ENCODE measurements around the gene GCGR.

GCGR gene

DNA sequence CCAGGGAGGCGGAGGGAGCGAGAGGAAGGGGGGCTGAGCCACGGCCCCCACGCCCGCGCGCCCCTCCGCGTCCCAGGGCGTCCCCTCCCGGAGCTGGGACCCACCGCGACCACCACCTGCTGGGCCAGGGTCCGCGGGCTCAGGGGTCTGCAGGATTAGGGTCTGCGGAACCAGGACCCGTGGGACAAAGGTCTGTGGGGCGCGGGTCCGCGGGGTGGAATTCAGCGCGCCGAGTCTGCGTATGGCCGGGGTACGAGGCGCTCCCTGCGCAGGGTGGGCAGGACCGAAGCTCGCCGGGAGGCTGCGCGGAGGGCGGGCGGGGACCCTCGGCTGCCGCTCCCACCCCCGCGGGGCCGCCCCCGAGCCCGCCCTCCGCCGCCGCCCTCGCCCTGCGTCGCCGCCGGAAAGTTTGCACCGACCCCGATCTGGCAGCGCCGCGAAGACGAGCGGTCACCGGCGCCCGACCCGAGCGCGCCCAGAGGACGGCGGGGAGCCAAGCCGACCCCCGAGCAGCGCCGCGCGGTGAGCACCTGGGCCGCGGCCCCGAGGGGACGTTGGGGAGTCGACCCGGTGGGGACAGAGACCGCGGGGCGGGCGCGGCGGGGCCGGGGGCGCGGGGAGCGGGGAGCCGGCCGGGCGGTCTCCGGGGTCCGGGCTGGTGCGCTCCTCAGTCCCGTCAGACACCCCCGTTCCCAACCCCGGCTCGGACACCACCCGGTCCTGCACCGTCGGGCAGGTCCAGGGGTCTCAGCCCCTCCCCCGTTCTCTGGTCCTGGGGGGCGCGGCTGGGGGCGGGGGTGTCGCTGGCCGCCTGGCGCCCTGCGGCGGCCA, at the start of gene GCGR:
Gene GCGR (plus strand): TSS at position 423 of the 831 bp plus-strand sequence. CDS start 4,869 bp downstream, outside the sequence.
- DNase-seq (ENCODE audit: low read depth) = no peak

DNA sequence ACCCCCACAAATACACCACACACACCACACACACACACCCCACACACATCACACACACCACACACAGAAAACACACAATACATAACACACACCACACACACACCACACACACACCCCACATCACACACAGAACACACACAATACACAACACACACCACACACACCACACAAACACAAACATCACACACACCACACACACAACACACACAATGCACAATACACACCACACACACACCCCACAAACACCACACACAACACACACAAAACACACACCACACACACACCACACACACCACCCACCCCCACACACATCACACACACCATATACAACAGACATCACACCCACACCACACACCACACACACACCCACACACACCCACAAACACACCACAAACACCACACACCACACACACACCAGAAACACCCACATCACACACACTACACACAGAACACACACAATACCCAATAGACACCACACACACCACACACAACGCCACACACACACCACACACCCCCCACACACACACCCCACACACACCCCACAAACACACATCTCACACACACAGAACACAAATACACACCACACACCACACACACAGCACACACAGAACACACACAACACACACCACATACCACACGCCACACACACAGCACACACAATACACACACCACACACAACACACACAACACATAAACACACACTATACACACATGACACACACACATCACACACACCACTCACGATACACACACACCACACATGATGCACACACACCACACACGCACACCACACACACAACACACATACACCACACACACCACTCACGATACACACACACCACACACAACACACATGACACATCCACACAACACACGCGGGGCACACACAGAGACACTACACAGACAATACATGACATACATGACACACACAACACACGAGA, 11.0 kb upstream of the GCGR start:
- DNase-seq (ENCODE audit: low read depth) = no peak

DNA sequence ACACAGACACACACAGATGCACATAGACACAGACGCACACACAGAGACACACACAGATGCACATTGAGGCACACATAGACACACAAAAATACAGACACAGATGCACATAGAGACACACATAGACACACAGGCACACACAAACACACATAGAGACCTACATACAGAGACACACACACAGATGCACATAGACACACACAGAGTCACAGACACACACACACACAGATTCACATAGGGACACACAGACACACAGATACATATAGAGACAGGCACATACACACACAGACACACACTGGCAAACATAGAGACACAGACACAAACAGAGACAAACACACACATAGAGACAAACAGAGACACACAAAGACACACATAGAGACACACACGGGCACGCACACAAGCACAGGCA, 9.9 kb upstream of the GCGR start:
- DNase-seq (ENCODE audit: low read depth) = no peak

DNA sequence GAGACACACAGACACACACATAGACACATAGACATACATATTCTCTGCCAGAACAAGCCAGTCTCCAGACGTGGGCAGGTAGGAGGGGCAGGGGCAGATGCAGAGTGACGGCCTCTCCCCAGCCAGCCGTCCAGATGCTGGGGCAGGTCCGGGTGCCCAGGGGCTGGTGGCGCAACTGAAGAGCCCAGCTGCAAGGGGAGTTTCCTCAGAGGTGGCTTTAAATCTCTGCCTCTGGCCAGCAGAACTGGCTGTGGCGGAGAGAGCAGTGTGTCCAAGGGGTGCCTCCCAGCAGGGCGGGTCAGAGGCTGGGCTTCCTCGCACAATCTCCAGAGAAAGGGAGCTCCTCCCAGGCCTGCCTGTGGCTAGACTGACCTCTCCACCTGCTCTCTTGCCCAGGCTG, 9.4 kb upstream of the GCGR start:
- DNase-seq (ENCODE audit: low read depth) = no peak

DNA sequence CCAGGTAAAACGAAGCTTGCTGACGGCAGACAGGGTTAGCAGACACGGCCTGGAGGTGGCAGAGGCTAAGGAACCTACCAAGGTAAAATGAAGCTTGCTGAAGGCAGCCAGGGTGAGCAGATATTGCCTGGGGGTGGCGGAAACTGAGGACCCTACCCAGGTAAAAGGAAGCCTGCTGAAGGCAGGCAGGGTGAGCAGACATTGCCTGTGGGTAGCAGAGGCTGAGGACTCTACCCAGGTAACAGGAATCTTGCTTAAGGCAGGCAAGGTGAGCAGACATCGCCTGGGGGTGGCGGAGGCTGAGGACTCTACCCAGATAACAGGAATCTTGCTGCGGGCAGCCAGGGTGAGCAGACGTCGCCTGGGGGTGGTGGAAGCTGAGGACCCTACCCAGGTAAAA, 2.6 kb upstream of the GCGR start:
- no peak for DNase-seq (ENCODE audit: low read depth)

DNA sequence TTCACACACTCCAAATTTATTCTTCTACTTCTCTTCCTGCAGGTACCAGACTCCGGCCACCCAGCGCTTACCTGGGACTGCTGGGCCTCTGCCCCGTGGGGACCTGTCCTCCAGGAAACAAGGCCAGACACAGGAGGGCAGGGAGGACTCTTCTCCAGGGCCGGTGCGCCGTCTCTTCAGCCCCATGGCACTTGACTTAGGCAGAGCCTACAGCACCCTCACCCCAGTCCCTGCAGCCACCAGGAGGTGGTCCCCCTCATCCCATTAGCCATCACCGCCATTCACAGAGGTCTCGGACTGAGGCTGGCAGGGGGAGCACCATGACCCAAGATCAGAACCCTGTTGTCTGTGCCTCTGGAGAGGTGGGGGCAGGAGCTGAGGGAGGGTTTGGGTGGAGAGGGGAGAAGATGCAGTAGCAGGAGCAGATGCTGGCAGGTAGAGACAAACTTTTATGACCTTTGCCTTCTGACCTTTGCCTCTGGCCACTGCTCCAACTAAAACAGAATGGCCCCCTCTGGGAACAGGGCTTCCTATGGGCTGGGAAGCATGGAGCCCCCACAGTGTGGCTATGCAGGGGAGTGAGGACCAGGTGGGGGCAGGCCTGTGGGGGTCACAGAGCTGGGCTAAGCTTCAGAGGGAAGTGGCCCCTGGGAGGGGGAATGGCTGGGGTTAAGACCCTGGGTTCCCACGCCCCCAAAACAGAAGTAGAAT, 1.7 kb upstream of the GCGR start:
- DNase-seq (ENCODE audit: low read depth) = no peak

DNA sequence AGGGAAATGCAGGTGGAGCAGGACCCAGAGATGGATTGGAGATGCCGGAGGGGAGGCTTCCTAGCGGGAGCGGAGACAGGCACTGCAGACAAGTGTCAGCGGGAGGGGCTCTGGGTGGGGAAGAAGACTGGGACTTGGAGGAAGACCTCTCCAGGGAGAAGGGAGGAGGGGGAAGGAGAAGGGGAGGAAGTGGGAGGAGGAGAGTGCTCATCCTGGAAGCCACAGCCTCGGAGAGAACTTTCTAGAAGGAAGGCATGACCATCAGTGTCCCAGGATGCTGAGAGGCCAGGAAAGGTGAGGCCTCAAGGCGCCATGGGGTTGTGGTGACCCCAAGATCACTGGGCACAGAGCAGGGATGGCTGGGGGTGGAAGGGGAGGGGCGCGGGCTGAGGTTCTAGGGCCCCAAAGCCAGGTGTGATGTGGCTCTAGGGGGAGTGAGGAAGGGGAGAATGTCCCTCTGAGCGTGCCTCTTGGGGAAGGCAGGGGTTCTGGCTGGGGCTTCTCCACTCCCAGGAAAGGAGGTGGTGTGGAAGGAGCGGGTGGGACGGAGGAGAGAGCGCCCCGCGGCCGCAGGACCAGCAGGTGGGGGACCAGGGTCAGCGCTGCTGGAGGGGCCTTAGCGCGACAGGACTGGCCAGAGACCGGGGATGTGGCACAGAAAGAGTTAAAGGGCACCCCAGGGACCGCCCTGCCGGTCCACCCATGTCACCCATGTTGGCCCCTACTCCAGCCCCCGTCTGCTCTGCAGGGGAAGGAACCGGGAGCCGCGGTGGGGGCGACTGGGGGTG, 900 bp upstream of the GCGR start:
- DNase-seq (ENCODE audit: low read depth) = no peak

DNA sequence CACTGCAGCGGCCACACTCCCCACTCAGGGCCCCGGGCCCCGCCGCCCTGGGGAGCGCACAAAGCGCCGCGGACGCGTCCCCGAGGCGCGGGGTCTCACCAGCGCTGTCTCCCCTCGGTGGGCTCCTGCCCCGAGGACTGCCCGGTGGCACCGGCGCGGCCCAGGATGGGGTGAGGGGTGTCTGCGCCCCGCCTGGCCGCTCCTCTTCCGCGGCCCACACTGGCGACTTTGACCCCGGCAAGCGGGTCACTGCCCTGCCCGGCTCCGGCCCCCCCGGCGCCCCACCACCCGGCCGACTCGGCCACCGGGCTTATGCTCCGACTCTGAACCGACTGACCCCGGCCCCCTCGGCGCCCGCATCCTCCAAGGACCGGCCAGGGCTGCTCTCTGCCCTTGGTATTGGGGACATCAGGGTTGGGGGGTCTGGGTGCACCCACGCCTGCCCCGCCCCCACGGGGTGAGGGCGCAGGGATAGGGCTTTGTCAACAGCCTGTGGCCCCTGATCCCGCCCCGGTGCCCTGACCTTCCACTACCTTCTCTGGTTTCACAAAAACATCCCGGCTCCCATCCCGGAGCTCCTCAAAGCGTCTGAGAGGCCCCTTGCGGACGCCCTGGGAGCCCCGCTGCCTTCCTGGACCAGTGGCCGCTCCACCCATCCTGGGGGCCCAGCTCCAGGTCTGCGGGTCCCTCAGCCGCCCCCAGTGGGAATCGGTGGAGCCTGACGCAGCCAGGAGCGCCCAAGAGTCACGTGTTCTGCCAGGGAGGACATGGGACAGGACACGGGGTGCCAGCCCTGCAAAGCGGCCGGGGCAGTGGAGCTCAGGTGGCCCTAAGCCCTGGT, 829 bp downstream of the GCGR start:
- DNase-seq (ENCODE audit: low read depth) = no peak

DNA sequence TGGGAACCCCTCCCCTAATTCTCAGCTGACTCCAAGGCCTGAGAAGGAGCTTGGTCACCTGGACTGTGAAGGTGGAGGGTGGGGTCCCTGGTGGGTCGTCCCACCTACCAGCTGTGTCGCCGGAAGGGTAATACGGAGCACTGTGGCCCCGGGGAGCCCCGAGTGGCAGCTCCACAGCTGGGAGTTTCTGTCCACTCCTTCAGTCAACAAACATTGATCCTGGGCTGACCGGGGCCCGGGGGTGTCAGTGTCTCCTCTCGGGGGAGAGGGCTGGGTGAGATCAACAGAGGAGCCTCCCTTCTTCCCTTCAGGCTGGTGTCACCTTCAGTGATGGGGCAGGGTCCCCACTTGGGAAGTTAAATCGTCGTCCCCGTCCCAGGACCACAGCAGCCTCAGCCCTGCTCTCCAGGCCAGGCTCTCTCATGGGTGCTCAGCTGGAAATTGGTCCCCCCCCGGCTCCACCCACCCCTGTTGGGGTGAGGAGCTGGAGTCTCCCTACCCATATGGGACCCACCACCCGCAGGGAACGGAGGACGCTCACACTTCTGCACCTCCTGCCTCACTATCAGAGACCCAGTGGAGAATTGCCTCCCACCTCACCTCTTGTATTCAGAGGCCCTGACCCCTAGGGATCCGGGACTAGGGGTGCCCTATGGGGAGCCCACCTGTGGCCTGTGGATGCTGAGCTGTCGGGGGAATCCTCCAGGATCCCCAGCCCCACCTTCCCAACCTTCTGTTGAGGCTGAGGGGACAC, 1.9 kb downstream of the GCGR start:
- DNase-seq (ENCODE audit: low read depth) = no peak

DNA sequence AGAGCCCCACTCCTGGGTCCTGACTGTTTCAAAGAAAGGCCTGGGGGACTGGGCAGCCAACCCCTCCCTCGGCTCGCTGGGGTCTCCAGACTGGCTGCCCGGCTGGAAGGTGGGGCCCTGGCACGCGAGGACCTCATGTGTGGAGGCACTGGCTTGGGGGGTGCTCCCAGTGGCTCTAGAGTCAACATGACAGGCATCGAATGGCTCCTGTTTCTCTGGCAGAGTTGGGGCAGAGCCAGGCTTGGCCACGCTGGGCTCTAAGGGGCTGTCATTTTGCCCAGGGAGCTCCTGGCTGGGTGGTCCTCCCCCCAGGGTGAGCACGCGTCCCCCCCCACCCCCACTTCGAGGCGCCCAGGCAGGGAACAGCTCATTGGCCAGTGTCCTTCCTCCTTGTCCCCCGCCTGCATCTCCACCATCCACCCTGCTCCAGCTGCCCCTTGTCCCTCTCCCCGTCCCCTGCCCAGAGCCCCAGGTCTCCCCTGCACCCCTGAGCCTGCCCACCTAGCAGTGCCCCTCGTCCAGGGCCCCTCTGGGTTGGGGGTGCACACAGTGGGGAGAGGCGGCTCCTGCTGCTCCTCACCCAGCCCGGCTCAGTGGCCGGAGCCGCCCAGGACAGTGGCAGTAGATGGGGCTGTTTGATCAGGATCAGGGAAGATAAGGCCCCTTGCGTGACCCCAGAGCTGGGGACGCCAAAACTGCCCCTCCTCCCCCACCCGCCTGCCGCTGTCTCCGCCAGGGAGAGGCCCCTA, 2.7 kb downstream of the GCGR start:
- no peak for DNase-seq (ENCODE audit: low read depth)

DNA sequence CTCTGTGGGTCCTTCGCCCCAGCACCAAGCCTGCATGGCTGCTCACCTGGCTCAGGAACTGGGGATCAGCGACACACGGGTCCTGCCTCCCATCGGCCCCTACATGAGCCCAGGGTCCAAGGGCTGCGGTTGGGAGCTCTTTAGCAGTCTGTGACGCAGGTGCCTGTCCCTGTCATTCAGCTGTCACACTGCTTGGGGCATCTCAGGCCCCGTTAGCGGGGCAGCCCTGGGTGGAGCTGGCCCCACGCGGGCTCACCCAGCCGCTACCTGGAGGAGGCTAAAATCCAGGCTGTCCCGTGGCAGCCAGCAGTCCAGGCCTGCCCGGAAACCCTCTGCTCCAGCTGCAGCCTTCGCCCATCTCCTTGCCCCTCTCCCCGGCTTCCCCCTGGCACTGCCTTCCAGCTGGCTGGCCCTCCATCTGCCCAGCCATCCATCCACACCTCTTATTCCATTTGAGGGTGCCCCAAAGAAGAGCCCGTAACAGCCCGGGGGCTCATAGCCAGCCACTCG, 3.3 kb downstream of the GCGR start:
- no peak for DNase-seq (ENCODE audit: low read depth)

DNA sequence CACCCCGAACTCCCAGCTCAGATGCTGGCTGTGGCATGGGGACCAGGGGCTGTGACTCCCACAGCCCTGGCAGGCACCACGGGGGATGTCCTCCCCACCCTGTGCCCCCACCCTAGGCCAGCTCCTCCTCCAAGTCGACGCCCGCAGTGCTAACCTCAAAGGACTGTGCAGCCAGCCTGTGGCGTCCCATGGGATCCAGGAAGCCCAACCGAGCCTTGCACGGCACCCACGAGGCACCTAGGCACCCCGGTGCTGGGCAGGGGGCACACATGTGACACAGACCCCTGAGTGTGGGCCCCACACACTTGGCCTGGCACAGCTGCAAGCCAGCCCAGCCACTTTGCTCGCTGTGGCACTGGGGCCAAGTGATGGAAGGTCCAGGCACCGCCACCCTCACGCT, 3.9 kb downstream of the GCGR start:
- DNase-seq (ENCODE audit: low read depth) = no peak

DNA sequence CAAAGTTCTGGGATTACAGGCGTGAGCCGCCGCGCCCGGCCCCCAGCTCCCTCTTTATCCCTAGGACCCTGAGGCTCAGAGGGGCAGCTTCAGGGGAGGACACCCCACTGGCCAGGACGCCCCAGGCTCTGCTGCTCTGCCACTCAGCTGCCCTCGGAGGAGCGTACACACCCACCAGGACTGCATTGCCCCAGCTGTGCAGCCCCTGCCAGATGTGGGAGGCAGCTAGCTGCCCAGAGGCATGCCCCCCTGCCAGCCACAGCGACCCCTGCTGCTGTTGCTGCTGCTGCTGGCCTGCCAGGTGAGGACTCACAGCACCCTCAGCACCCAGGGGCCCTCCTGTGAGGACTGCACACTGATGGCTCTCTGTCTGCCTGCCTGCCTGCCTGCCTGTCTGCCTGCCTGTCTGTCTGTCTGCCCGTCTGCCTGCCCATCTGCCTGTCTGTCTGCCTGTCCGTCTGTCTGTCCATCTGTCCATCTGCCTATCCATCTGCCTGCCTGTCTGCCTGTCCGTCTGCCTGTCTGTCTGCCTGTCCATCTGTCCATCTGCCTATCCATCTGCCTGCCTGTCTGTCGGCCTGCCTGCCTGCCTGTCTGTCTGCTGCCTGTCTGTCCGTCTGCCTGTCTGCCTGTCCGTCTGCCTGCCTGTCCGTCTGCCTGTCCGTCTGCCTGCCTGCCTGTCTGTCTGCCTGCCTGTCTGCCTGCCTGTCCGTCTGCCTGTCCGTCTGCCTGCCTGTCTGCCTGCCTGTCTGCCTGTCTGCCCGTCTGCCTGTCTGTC, 5.0 kb downstream of the GCGR start:
- DNase-seq (ENCODE audit: low read depth) = no peak

DNA sequence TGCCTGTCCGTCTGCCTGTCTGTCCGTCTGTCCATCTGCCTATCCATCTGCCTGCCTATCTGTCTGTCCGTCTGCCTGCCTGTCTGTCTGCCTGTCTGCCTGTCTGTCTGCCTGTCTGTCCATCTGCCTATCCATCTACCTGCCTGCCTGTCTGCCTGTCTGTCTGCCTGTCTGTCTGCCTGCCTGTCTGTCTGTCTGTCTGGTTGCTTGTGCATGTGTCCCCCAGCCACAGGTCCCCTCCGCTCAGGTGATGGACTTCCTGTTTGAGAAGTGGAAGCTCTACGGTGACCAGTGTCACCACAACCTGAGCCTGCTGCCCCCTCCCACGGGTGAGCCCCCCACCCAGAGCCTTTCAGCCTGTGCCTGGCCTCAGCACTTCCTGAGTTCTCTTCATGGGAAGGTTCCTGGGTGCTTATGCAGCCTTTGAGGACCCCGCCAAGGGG, 5.6 kb downstream of the GCGR start:
- DNase-seq (ENCODE audit: low read depth) = no peak

DNA sequence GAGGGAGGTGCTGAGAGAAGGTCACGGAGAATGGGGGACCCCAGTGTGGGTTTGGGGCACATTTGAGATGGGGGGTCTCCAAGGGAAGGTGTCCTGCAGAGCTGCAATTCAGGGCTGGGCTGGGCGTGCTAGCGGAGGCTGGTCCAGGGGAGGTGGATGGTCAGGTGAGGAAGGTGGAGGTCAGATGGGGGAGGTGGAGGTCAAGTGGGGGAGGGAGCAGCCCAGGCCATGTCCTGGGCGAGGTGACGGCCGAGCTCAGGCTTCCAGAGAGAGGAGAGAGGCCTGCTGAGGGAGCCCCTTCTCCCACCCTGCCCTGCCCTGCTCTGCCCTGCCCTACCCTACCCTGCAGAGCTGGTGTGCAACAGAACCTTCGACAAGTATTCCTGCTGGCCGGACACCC, 6.5 kb downstream of the GCGR start:
- DNase-seq (ENCODE audit: low read depth) = no peak

DNA sequence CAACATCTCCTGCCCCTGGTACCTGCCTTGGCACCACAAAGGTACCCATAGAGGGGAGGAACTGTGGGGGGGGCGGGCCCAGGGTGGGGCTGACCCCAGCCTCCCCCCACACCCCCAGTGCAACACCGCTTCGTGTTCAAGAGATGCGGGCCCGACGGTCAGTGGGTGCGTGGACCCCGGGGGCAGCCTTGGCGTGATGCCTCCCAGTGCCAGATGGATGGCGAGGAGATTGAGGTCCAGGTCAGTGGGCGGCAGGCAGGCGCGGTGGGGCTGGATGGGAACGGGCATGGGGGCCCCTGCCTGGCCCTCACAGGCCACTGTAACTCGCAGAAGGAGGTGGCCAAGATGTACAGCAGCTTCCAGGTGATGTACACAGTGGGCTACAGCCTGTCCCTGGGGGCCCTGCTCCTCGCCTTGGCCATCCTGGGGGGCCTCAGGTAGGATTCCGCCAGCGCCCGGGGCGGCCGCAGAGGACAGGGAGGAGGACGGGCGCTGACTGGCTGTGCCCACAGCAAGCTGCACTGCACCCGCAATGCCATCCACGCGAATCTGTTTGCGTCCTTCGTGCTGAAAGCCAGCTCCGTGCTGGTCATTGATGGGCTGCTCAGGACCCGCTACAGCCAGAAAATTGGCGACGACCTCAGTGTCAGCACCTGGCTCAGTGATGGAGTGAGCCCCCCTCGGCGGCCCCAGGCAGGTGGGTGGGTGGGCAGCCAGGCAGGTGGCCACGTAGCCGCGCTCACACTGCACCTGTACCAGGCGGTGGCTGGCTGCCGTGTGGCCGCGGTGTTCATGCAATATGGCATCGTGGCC, 7.1 kb downstream of the GCGR start:
- no peak for DNase-seq (ENCODE audit: low read depth)

Measured in activated T-cell treated with anti-CD3 and anti-CD28 coated beads for 1 hour (primary cell).